Panc1 (cell line): Measurements from ENCODE around the gene CDC42BPA.
A peak's percentile ranks its signal among the peaks of the same experiment; 100 is the strongest.

Experiments
- POLR2AphosphoS5 ChIP-seq: IDR thresholded peaks from 2 replicates; pipeline ENCODE4 v1.6.1; 2012; ENCODE audit warnings: mild to moderate bottlenecking, low read depth, low read length, moderate library complexity
- SIN3A ChIP-seq: IDR thresholded peaks from 2 replicates; pipeline ENCODE4 v1.6.1; 2012; ENCODE audit warnings: low read depth, mild to moderate bottlenecking, low read length, moderate library complexity, borderline replicate concordance; ENCODE audit not compliant: insufficient read depth
- TCF7L2 ChIP-seq: IDR thresholded peaks from 2 replicates; pipeline ENCODE4 v1.6.1; 2011; ENCODE audit warnings: mild to moderate bottlenecking, low read depth, low read length, inconsistent platforms
- TF ChIP-seq, protein P1 (sequence below): fragments of 450-650 bp; IDR thresholded peaks from 2 replicates; pipeline ENCODE4 v1.5.1; 2017; ENCODE audit warnings: mild to moderate bottlenecking
- TF ChIP-seq, protein P2 (sequence below), 2 experiments: IDR thresholded peaks; 2 replicates each; pipeline ENCODE4 v1.6.1; 2011 to 2012; ENCODE audit warnings: low read depth in 2 of 2, control low read depth in 1 of 2, low read length in 1 of 2, mild to moderate bottlenecking in 1 of 2, moderate library complexity in 1 of 2; ENCODE audit not compliant: insufficient read depth in 1 of 2

DNA sequence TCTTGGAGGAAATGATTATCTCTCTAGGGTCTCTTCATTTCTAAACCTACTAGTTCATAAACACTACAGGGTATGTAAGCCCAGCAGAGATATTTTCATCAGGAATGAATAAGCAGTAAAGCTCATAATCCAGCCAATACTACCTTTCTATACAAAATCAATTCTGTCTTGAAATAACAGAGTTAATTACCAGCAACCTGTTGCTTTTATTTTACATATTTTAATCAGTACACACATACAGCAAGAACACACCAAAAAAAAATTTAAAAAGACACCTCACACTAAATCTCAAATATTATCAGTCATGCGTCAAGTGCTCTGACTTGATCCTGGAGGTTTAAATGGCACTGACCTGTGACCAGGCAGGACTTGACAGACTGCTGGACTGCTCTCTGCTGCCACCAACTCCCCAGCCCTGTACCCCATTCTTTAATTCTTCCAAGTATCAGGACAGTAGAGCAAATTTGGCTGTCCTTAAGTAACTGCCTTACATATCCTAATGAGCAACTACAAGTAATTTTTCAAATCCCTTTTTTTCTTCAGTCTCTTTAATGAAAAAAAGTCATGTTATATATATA, 98.5 kb downstream of the CDC42BPA start:
- TF ChIP-seq, protein P1, sequence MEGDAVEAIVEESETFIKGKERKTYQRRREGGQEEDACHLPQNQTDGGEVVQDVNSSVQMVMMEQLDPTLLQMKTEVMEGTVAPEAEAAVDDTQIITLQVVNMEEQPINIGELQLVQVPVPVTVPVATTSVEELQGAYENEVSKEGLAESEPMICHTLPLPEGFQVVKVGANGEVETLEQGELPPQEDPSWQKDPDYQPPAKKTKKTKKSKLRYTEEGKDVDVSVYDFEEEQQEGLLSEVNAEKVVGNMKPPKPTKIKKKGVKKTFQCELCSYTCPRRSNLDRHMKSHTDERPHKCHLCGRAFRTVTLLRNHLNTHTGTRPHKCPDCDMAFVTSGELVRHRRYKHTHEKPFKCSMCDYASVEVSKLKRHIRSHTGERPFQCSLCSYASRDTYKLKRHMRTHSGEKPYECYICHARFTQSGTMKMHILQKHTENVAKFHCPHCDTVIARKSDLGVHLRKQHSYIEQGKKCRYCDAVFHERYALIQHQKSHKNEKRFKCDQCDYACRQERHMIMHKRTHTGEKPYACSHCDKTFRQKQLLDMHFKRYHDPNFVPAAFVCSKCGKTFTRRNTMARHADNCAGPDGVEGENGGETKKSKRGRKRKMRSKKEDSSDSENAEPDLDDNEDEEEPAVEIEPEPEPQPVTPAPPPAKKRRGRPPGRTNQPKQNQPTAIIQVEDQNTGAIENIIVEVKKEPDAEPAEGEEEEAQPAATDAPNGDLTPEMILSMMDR: peak; percentile 14; the same call in 1 of the 2 replicates
- no peak for TF ChIP-seq SIN3A
- TF ChIP-seq, protein P2, sequence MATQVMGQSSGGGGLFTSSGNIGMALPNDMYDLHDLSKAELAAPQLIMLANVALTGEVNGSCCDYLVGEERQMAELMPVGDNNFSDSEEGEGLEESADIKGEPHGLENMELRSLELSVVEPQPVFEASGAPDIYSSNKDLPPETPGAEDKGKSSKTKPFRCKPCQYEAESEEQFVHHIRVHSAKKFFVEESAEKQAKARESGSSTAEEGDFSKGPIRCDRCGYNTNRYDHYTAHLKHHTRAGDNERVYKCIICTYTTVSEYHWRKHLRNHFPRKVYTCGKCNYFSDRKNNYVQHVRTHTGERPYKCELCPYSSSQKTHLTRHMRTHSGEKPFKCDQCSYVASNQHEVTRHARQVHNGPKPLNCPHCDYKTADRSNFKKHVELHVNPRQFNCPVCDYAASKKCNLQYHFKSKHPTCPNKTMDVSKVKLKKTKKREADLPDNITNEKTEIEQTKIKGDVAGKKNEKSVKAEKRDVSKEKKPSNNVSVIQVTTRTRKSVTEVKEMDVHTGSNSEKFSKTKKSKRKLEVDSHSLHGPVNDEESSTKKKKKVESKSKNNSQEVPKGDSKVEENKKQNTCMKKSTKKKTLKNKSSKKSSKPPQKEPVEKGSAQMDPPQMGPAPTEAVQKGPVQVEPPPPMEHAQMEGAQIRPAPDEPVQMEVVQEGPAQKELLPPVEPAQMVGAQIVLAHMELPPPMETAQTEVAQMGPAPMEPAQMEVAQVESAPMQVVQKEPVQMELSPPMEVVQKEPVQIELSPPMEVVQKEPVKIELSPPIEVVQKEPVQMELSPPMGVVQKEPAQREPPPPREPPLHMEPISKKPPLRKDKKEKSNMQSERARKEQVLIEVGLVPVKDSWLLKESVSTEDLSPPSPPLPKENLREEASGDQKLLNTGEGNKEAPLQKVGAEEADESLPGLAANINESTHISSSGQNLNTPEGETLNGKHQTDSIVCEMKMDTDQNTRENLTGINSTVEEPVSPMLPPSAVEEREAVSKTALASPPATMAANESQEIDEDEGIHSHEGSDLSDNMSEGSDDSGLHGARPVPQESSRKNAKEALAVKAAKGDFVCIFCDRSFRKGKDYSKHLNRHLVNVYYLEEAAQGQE (IDR thresholded peaks at IDR 0.05; ENCODE audit: insufficient read depth in 1 of 2, low read depth in 2 of 2, low read length in 1 of 2): no peak
- TF ChIP-seq POLR2AphosphoS5: no peak
- TF ChIP-seq TCF7L2: no peak
